ENCODE results near the gene SDR42E1. TPM values are rescaled to one million over a fixed set of nuclear protein-coding genes. Genes with fewer than 3 reads are reported as not detected.

SDR42E1 gene
- total RNA-seq, 4 donors from 2014 or later, result under 0.01 to 0.59 (median 0.26) TPM

DNA sequence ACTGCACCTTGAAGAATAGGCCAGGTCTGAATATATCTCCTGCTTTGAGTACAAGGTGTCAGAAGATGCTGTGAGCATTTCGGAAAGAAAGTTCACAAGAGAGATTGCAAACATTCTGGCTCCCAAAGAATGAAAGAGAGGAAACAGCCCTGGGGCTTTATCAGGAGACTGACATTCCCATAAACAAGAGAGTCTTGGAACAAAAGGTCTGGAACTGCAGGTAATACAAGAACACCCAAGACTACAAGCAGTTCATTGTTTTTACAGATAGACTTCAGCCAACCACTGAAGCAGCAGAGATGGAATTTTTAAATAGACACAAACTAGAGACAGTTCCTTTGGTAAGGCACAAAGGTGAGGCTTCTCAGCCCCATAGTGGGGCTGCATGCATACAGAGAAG, 38.2 kb upstream of the SDR42E1 start:
- no peak for TF ChIP-seq EP300 (IDR thresholded peaks at IDR 0.05)
- TF ChIP-seq POLR2A (IDR thresholded peaks at IDR 0.05), result no peak
- TF ChIP-seq CTCF (IDR thresholded peaks at IDR 0.05), result no peak
- H3K27me3 ChIP-seq, result no peaks in the 10 kb centered on the region
- no peaks in the 10 kb centered on the region for H3K9me3 ChIP-seq
- no peaks in the 10 kb centered on the region for H3K4me1 ChIP-seq
- H3K36me3 ChIP-seq, result no peaks in the 10 kb centered on the region
- H3K4me3 ChIP-seq, result no peak overlapping the region
- WGBS, 2 donors, result 69 to 94% methylated on average over 1 of the region's 1 CpG
- no peak overlapping the region for H3K27ac ChIP-seq
- no peak for DNase-seq (ENCODE audit: low spot score in 2 of 2)

DNA sequence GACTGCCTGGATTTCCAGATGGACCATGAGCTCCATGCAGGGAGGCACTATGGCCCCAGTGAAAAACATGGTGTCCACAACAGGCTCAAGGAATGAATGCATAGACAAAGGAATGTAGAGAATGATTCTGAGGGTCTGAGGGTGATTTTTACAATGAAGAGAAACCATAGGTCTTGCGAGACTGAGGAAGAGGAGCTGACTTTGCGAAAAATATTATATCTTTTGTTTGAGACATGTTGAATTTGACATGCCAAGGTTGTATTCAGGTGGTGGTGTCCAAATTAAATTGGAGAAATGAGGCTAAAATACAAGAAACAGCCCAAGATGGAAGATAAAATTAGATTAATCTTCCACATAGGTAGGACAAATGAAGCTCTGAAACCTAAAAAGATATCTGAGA, 36.5 kb upstream of the SDR42E1 start:
- Histone ChIP-seq H3K4me1 (no peaks in the 10 kb centered on the region), H3K4me3 (no peak overlapping the region), H3K27ac (no peak overlapping the region), H3K27me3 (no peaks in the 10 kb centered on the region), H3K36me3 (no peaks in the 10 kb centered on the region), H3K9me3 (no peaks in the 10 kb centered on the region)
- 93 to 96% methylated on average over 2 of the region's 2 CpGs for WGBS, 2 donors
- no peak for DNase-seq (ENCODE audit: low spot score in 2 of 2)
- no peak for TF ChIP-seq CTCF (IDR thresholded peaks at IDR 0.05)
- TF ChIP-seq EP300 (IDR thresholded peaks at IDR 0.05), result no peak
- TF ChIP-seq POLR2A (IDR thresholded peaks at IDR 0.05), result no peak

DNA sequence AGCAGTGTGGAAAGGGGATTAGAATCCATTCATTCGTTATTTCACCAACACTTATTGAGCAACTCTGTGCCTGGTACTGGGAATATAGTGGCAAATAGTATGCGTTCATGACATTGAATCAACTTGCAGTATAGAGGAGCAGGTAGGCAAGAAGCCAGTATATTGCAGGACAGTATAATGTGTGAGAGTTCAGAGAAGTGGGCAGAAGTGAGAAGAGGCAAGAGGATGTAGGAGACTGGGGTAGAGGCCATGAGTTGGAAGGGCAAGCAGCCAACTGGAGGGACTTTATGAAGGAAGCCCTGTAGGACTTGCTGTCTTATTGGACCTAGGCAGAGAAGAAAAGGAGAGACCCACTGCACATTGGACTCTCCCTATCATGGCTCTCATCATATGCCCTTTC, 36.1 kb upstream of the SDR42E1 start:
- TF ChIP-seq POLR2A (IDR thresholded peaks at IDR 0.05) (no peak), EP300 (IDR thresholded peaks at IDR 0.05) (no peak), CTCF (IDR thresholded peaks at IDR 0.05) (no peak)
- H3K9me3 ChIP-seq, result no peaks in the 10 kb centered on the region
- no peaks in the 10 kb centered on the region for H3K36me3 ChIP-seq
- 88 to 93% methylated on average over 2 of the region's 2 CpGs for WGBS, 2 donors
- H3K4me1 ChIP-seq, result no peaks in the 10 kb centered on the region
- H3K27ac ChIP-seq, result no peak overlapping the region
- H3K4me3 ChIP-seq, result no peak overlapping the region
- no peak for DNase-seq (ENCODE audit: low spot score in 2 of 2)
- H3K27me3 ChIP-seq, result no peaks in the 10 kb centered on the region

GRCh38 chr16:82046941-82047340, 35.7 kb upstream of the SDR42E1 start:
- WGBS, 2 donors, result 94 to 96% methylated on average over 2 of the region's 2 CpGs

DNA sequence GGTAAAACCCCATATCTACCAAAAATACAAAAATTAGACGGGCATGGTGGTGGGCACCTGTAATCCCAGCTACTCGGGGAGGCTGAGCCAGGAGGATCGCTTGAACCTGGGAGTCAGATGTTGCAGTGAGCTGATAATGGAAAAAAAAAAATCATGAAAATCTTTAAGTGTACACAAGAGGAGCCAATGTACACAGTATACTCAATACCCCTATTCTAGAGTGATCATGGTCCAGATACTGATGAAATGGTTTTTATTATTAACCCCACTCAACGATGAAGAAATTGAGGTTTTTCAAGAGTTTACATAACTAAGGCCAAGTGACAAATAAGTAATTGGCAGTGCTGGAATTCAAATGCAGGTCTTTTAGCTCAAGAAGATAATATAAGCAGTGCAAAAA, 35.3 kb upstream of the SDR42E1 start:
- no peak overlapping the region for H3K27ac ChIP-seq
- no peak overlapping the region for H3K4me3 ChIP-seq
- no peaks in the 10 kb centered on the region for H3K27me3 ChIP-seq
- no peak for TF ChIP-seq EP300 (IDR thresholded peaks at IDR 0.05)
- no peak for TF ChIP-seq POLR2A (IDR thresholded peaks at IDR 0.05)
- TF ChIP-seq CTCF (IDR thresholded peaks at IDR 0.05), result no peak
- WGBS, 2 donors, result 87 to 90% methylated on average over 4 of the region's 4 CpGs
- H3K9me3 ChIP-seq, result no peaks in the 10 kb centered on the region
- DNase-seq (ENCODE audit: low spot score in 2 of 2), result no peak
- H3K4me1 ChIP-seq, result no peaks in the 10 kb centered on the region
- H3K36me3 ChIP-seq, result no peaks in the 10 kb centered on the region

More at GRCh38 chr16:82046941-82047340, 35.7 kb upstream of the SDR42E1 start:
- DNase-seq (ENCODE audit: low spot score in 2 of 2), result no peak
- TF ChIP-seq POLR2A (IDR thresholded peaks at IDR 0.05), result no peak
- TF ChIP-seq CTCF (IDR thresholded peaks at IDR 0.05), result no peak
- no peak for TF ChIP-seq EP300 (IDR thresholded peaks at IDR 0.05)
- Histone ChIP-seq H3K9me3 (no peaks in the 10 kb centered on the region), H3K27me3 (no peaks in the 10 kb centered on the region), H3K4me1 (no peaks in the 10 kb centered on the region), H3K27ac (no peak overlapping the region), H3K36me3 (no peaks in the 10 kb centered on the region), H3K4me3 (no peak overlapping the region)

Data from tibial nerve (tissue), 4 donors.